HepG2 (cell line): ENCODE results near the gene LRRC72. TPM values are rescaled to one million over a fixed set of nuclear protein-coding genes. Genes with fewer than 3 reads are reported as not detected.

ENCODE experiments used
- ATAC-seq: fragments of 200-7000 bp; cut with Tn5 transposase; 3 replicates; pipeline ENCODE4 v1.9.1; 2020; ENCODE audit warnings: mild to moderate bottlenecking, moderate library complexity
- BruUV-seq: library from RNA; stranded (reverse); fragments of 400-500 nt; replicated peaks from 2 replicates; lab custom pipeline; 2021; lab: Mats Ljungman, UMichigan
- CTCF ChIA-PET: fragments of 300-600 bp; formaldehyde crosslinking; extraction: SDS; loops from one replicate; lab custom pipeline; 2021; ENCODE audit warnings: low total read pairs, inconsistent platforms, low intra/inter-chr PET ratio; lab: Yijun Ruan, JAX
- POLR2A ChIA-PET: fragments of 350-600 bp; sonication (Branson Sonifier 250); formaldehyde crosslinking; loops from one replicate; lab custom pipeline; 2020; ENCODE audit warnings: antibody characterized with exemption, inconsistent platforms; lab: Yijun Ruan, JAX
- DNase-seq: peaks from one replicate; pipeline ENCODE4 v3.0.0-alpha.2; 2015; ENCODE audit warnings: low spot score
- FAIRE-seq: peaks from 3 replicates; lab custom pipeline; 2011; peaks lifted over from hg19 to GRCh38; lab: Jason Lieb, UNC
- H2AFZ ChIP-seq: one replicate; pipeline ENCODE4 v1.6.1; 2011; ENCODE audit warnings: low read length, inconsistent platforms
- H3K27ac ChIP-seq: fragments of 300-600 bp; 3 replicates; pipeline ENCODE4 v1.8.0; 2011; ENCODE audit warnings: mixed run types, mild to moderate bottlenecking, mixed read lengths, low read length, inconsistent platforms; ENCODE audit not compliant: insufficient read depth; ENCODE audit errors: extremely low read length
- H3K27me3 ChIP-seq, 2 experiments: fragments of 200-600 bp in 1 of 2; 2 replicates in 1 of 2; 3 replicates in 1 of 2; pipeline versions ENCODE4 v1.6.0 to v1.8.0; 2011; ENCODE audit warnings: low read length in 2 of 2, mild to moderate bottlenecking in 2 of 2, moderate library complexity in 2 of 2, inconsistent platforms in 1 of 2; ENCODE audit not compliant: insufficient read depth in 2 of 2, control insufficient read depth in 1 of 2
- H3K36me3 ChIP-seq, 2 experiments: fragments of 200-600 bp in 1 of 2; replicated peaks in 1 of 2; 2 replicates in 1 of 2; 3 replicates in 1 of 2; pipeline versions ENCODE4 v1.5.1 to v1.8.0; 2011; ENCODE audit warnings: low read length in 2 of 2, inconsistent platforms in 1 of 2; ENCODE audit not compliant: insufficient read depth in 2 of 2, control insufficient read depth in 1 of 2
- H3K4me1 ChIP-seq: 2 replicates; pipeline ENCODE4 v1.5.1; 2012; ENCODE audit warnings: low read length, inconsistent platforms; ENCODE audit not compliant: insufficient read depth
- H3K4me2 ChIP-seq: 2 replicates; pipeline ENCODE4 v1.6.0; 2011; ENCODE audit warnings: low read depth, low read length, inconsistent platforms
- H3K4me3 ChIP-seq, 3 experiments: fragments of 200-600 bp in 1 of 3; sonication (generic), shearing (Covaris generic) in 1 of 3; replicated peaks in 1 of 3; 2 replicates each; pipeline ENCODE4 v1.5.1; 2011 to 2016; ENCODE audit warnings: low read length in 3 of 3, inconsistent platforms in 2 of 3, low read depth in 2 of 3, mild to moderate bottlenecking in 2 of 3, control low read depth in 1 of 3, mixed read lengths in 1 of 3; ENCODE audit not compliant: insufficient read depth in 1 of 3
- H3K79me2 ChIP-seq: one replicate; pipeline ENCODE4 v1.6.1; 2011; ENCODE audit warnings: low read length, inconsistent platforms; ENCODE audit not compliant: insufficient read depth
- H3K9ac ChIP-seq: 2 replicates; pipeline ENCODE4 v1.6.0; 2011; ENCODE audit warnings: mild to moderate bottlenecking, low read depth, low read length, inconsistent platforms; ENCODE audit not compliant: insufficient read depth
- H3K9me3 ChIP-seq: 2 replicates; pipeline ENCODE4 v1.5.1; 2012; ENCODE audit warnings: mild to moderate bottlenecking, low read length
- H4K20me1 ChIP-seq: 2 replicates; pipeline ENCODE4 v1.6.0; 2011; ENCODE audit warnings: inconsistent platforms, mild to moderate bottlenecking, low read length, moderate library complexity; ENCODE audit not compliant: insufficient read depth
- GTF2F1 ChIP-seq: fragments of 150-350 bp; IDR thresholded peaks from 2 replicates; pipeline ENCODE4 v1.6.1; 2014; ENCODE audit warnings: low read length
- KLF13 ChIP-seq: sonication (generic); formaldehyde crosslinking; IDR thresholded peaks from 2 replicates; pipeline ENCODE4 v1.4.0; 2020; ENCODE audit warnings: mild to moderate bottlenecking, missing genetic modification reagents
- MED8 ChIP-seq: sonication (generic); formaldehyde crosslinking; IDR thresholded peaks from 2 replicates; pipeline ENCODE4 v1.8.1; 2023; ENCODE audit warnings: mild to moderate bottlenecking, missing genetic modification reagents; ENCODE audit not compliant: insufficient replicate concordance
- SAP130 ChIP-seq: IDR thresholded peaks from 2 replicates; pipeline ENCODE4 v1.6.1; 2016; ENCODE audit warnings: low read depth
- ZNF124 ChIP-seq: sonication (generic); formaldehyde crosslinking; IDR thresholded peaks from 2 replicates; pipeline ENCODE4 v1.4.0; 2020; ENCODE audit warnings: missing genetic modification reagents
- ZNF468 ChIP-seq: sonication (generic); formaldehyde crosslinking; IDR thresholded peaks from 2 replicates; pipeline ENCODE4 v1.8.0; 2022; ENCODE audit warnings: mild to moderate bottlenecking, moderate library complexity, missing genetic modification reagents
- ZNF772 ChIP-seq: sonication (generic); formaldehyde crosslinking; IDR thresholded peaks from 2 replicates; pipeline ENCODE4 v1.5.0; 2020; ENCODE audit warnings: mild to moderate bottlenecking, missing genetic modification reagents
- ZSCAN20 ChIP-seq: sonication (generic); formaldehyde crosslinking; IDR thresholded peaks from 2 replicates; pipeline ENCODE4 v1.4.0; 2020; ENCODE audit warnings: missing genetic modification reagents, mild to moderate bottlenecking, borderline replicate concordance
- whole genome bisulfite sequencing: methylation state at CpG from one replicate; pipeline ENCODE4 v1.1.6; 2017; ENCODE audit warnings: low lambda C conversion rate; 5-methylcytosine and 5-hydroxymethylcytosine counted together
- in situ Hi-C: cut with HindIII; loops from 2 replicates; pipeline ENCODE4 v1.10.0; 2017; ENCODE audit warnings: low pct_unique_long_range_greater_than_20kb; ENCODE audit not compliant: extremely low pct_ligation_motif_present
- intact Hi-C: fragments of 100-400 bp; cut with micrococcal nuclease; formaldehyde crosslinking; loops from one replicate; pipeline ENCODE4 v1.10.0; 2022; ENCODE audit not compliant: unreplicated experiment
- polyA plus RNA-seq, 8 experiments: library from polyadenylated mRNA; depleted of rRNA in 3 of 8; stranded (reverse) in 7 of 8; unstranded in 1 of 8; fragments of >200 nt; fragmentation: Illumina TruSeq in 4 of 8; extraction: Trizol in 4 of 8; gene quantifications; 2 replicates each; pipeline versions ENCODE4 v1.2.1 to v1.2.3, GENCODE V29; 2011 to 2016; ENCODE audit warnings: low read depth in 4 of 8, missing spikeins in 1 of 8, mixed read lengths in 1 of 8; ENCODE audit not compliant: insufficient read depth in 1 of 8
- total RNA-seq, 5 experiments: library from RNA; depleted of rRNA; stranded (reverse); fragments of >200 nt; fragmentation: Illumina TruSeq; extraction: Trizol; gene quantifications; 2 replicates each; pipeline ENCODE4 v1.2.3, GENCODE V29; 2016; ENCODE audit warnings: low read depth in 1 of 5
- TF ChIP-seq, protein P1 (sequence below): sonication (generic); formaldehyde crosslinking; IDR thresholded peaks from 2 replicates; pipeline ENCODE4 v1.4.0; 2020; ENCODE audit warnings: missing genetic modification reagents, borderline replicate concordance
- TF ChIP-seq, protein P2 (sequence below): sonication (generic); formaldehyde crosslinking; IDR thresholded peaks from 2 replicates; pipeline ENCODE4 v1.4.0; 2020; ENCODE audit warnings: missing genetic modification reagents
- TF ChIP-seq, protein P3 (sequence below), 2 experiments: sonication (generic) in 1 of 2; formaldehyde crosslinking in 1 of 2; IDR thresholded peaks; 2 replicates each; pipeline versions ENCODE4 v1.4.0 to v1.6.1; 2018 to 2020; ENCODE audit warnings: missing genetic modification reagents in 2 of 2, borderline replicate concordance in 1 of 2, low read depth in 1 of 2, mild to moderate bottlenecking in 1 of 2, missing biosample characterization in 1 of 2
- TF ChIP-seq, protein P4 (sequence below), 2 experiments: IDR thresholded peaks; 2 replicates each; pipeline ENCODE4 v1.6.1; 2011 to 2012; ENCODE audit warnings: low read length in 2 of 2, borderline replicate concordance in 1 of 2, low read depth in 1 of 2, mild to moderate bottlenecking in 1 of 2, moderate library complexity in 1 of 2

The LRRC72 gene
- total and polyA plus RNA-seq, 2 of the 13 experiments (the other 11 are each of a cell fraction or from before 2014, with no cell fraction given) = not detected

DNA sequence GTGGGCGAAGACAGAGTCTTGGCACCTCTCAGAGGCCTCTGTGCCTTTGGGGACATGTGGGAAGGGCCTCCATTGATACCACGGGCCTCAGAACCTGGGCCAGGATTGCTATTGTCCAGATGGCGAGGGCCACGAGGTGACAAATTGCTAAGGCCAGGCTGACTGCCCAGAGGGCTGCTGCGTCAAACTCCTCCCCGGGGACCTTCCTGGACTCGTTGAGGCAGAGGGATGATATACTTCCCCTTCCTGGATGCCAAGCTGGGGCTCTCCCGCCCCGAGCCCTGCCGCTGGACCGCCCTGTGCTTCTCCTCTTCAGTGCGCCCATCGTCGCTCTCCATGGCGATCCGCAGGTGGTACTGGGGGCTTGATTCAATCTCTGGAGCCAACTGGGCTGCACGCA, 58.9 kb downstream of the LRRC72 start:
- BruUV-seq = no TSS peak
- Histone ChIP-seq H3K4me3 (no peak overlapping the region), H3K4me2 (no peak overlapping the region), H3K4me1 (no peaks in the 10 kb centered on the region), H2AFZ (no peak overlapping the region), H3K36me3 (no peaks in the 10 kb centered on the region), H4K20me1 (no peaks in the 10 kb centered on the region), H3K9me3 (no peaks in the 10 kb centered on the region), H3K9ac (no peak overlapping the region), H3K79me2 (no peaks in the 10 kb centered on the region), H3K27ac (no peak overlapping the region), H3K27me3 (peaks cover 0 to 3% of the 10 kb centered on the region in 2 experiments; a peak in 1 of 5 replicates)
- ChIA-PET POLR2A (no interaction called here), CTCF (no interaction called here)
- in situ Hi-C loops = no loop called here
- DNase-seq (no peak), ATAC-seq (no peak), FAIRE-seq (no peak)
- WGBS = 57% methylated on average over 7 of the region's 17 CpGs
- intact Hi-C loops = no loop called here
- TF ChIP-seq KLF13 = no peak
- TF ChIP-seq, protein P1, sequence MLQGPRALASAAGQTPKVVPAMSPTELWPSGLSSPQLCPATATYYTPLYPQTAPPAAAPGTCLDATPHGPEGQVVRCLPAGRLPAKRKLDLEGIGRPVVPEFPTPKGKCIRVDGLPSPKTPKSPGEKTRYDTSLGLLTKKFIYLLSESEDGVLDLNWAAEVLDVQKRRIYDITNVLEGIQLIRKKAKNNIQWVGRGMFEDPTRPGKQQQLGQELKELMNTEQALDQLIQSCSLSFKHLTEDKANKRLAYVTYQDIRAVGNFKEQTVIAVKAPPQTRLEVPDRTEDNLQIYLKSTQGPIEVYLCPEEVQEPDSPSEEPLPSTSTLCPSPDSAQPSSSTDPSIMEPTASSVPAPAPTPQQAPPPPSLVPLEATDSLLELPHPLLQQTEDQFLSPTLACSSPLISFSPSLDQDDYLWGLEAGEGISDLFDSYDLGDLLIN (CRISPR knock-in tag) = no peak
- TF ChIP-seq, protein P2, sequence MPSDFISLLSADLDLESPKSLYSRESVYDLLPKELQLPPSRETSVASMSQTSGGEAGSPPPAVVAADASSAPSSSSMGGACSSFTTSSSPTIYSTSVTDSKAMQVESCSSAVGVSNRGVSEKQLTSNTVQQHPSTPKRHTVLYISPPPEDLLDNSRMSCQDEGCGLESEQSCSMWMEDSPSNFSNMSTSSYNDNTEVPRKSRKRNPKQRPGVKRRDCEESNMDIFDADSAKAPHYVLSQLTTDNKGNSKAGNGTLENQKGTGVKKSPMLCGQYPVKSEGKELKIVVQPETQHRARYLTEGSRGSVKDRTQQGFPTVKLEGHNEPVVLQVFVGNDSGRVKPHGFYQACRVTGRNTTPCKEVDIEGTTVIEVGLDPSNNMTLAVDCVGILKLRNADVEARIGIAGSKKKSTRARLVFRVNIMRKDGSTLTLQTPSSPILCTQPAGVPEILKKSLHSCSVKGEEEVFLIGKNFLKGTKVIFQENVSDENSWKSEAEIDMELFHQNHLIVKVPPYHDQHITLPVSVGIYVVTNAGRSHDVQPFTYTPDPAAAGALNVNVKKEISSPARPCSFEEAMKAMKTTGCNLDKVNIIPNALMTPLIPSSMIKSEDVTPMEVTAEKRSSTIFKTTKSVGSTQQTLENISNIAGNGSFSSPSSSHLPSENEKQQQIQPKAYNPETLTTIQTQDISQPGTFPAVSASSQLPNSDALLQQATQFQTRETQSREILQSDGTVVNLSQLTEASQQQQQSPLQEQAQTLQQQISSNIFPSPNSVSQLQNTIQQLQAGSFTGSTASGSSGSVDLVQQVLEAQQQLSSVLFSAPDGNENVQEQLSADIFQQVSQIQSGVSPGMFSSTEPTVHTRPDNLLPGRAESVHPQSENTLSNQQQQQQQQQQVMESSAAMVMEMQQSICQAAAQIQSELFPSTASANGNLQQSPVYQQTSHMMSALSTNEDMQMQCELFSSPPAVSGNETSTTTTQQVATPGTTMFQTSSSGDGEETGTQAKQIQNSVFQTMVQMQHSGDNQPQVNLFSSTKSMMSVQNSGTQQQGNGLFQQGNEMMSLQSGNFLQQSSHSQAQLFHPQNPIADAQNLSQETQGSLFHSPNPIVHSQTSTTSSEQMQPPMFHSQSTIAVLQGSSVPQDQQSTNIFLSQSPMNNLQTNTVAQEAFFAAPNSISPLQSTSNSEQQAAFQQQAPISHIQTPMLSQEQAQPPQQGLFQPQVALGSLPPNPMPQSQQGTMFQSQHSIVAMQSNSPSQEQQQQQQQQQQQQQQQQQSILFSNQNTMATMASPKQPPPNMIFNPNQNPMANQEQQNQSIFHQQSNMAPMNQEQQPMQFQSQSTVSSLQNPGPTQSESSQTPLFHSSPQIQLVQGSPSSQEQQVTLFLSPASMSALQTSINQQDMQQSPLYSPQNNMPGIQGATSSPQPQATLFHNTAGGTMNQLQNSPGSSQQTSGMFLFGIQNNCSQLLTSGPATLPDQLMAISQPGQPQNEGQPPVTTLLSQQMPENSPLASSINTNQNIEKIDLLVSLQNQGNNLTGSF (CRISPR knock-in tag) = no peak
- no peak for TF ChIP-seq MED8 (CRISPR knock-in tag)
- TF ChIP-seq ZNF772 (CRISPR knock-in tag) = no peak
- no peak for TF ChIP-seq ZNF468 (CRISPR knock-in tag)
- no peak for TF ChIP-seq GTF2F1
- TF ChIP-seq SAP130 (CRISPR knock-in tag) = no peak
- TF ChIP-seq ZNF124 (CRISPR knock-in tag) = no peak
- no peak for TF ChIP-seq ZSCAN20
- TF ChIP-seq, protein P3, sequence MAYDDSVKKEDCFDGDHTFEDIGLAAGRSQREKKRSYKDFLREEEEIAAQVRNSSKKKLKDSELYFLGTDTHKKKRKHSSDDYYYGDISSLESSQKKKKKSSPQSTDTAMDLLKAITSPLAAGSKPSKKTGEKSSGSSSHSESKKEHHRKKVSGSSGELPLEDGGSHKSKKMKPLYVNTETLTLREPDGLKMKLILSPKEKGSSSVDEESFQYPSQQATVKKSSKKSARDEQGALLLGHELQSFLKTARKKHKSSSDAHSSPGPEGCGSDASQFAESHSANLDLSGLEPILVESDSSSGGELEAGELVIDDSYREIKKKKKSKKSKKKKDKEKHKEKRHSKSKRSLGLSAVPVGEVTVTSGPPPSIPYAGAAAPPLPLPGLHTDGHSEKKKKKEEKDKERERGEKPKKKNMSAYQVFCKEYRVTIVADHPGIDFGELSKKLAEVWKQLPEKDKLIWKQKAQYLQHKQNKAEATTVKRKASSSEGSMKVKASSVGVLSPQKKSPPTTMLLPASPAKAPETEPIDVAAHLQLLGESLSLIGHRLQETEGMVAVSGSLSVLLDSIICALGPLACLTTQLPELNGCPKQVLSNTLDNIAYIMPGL (CRISPR knock-in tag; IDR thresholded peaks at IDR 0.05; ENCODE audit: borderline replicate concordance in 1 of 2, low read depth in 1 of 2) = no peak
- TF ChIP-seq, protein P4, sequence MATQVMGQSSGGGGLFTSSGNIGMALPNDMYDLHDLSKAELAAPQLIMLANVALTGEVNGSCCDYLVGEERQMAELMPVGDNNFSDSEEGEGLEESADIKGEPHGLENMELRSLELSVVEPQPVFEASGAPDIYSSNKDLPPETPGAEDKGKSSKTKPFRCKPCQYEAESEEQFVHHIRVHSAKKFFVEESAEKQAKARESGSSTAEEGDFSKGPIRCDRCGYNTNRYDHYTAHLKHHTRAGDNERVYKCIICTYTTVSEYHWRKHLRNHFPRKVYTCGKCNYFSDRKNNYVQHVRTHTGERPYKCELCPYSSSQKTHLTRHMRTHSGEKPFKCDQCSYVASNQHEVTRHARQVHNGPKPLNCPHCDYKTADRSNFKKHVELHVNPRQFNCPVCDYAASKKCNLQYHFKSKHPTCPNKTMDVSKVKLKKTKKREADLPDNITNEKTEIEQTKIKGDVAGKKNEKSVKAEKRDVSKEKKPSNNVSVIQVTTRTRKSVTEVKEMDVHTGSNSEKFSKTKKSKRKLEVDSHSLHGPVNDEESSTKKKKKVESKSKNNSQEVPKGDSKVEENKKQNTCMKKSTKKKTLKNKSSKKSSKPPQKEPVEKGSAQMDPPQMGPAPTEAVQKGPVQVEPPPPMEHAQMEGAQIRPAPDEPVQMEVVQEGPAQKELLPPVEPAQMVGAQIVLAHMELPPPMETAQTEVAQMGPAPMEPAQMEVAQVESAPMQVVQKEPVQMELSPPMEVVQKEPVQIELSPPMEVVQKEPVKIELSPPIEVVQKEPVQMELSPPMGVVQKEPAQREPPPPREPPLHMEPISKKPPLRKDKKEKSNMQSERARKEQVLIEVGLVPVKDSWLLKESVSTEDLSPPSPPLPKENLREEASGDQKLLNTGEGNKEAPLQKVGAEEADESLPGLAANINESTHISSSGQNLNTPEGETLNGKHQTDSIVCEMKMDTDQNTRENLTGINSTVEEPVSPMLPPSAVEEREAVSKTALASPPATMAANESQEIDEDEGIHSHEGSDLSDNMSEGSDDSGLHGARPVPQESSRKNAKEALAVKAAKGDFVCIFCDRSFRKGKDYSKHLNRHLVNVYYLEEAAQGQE (IDR thresholded peaks at IDR 0.05; ENCODE audit: borderline replicate concordance in 1 of 2, low read depth in 1 of 2, low read length in 2 of 2) = no peak
